GM10248 (cell line): ENCODE results near the gene SLC12A4.

Experiments used
- CTCF ChIA-PET: fragments of 300-600 bp; sonication (Branson Sonifier 250); formaldehyde crosslinking; extraction: SDS; loops from one replicate; lab custom pipeline; 2021; ENCODE audit warnings: antibody characterized with exemption; lab: Yijun Ruan, JAX
- POLR2A ChIA-PET: fragments of 350-650 bp; sonication (Branson Sonifier 250); formaldehyde crosslinking; extraction: SDS; loops from one replicate; lab custom pipeline; 2020; ENCODE audit warnings: antibody characterized with exemption; lab: Yijun Ruan, JAX
- DNase-seq: peaks from one replicate; pipeline ENCODE4 v3.0.0; 2012; ENCODE audit errors: extremely low spot score
- TF ChIP-seq, protein P1 (sequence below): IDR thresholded peaks from 2 replicates; pipeline ENCODE4 v1.5.1; 2012; ENCODE audit warnings: mild to moderate bottlenecking, low read depth; ENCODE audit errors: extremely low read depth, missing control alignments, control extremely low read depth

SLC12A4 gene

GRCh38 chr16:67893743-67894399, 74.6 kb downstream of the SLC12A4 start:
- POLR2A ChIA-PET = no interaction called here
- no peak for DNase-seq
- CTCF ChIA-PET = interaction anchor here (1.3 to 4.6 kb wide), 4 partner anchors 10 to 78 kb away, joined by 3 to 53 read pairs (median 7); partner anchors contain the start of gene NRN1L
- TF ChIP-seq, protein P1, sequence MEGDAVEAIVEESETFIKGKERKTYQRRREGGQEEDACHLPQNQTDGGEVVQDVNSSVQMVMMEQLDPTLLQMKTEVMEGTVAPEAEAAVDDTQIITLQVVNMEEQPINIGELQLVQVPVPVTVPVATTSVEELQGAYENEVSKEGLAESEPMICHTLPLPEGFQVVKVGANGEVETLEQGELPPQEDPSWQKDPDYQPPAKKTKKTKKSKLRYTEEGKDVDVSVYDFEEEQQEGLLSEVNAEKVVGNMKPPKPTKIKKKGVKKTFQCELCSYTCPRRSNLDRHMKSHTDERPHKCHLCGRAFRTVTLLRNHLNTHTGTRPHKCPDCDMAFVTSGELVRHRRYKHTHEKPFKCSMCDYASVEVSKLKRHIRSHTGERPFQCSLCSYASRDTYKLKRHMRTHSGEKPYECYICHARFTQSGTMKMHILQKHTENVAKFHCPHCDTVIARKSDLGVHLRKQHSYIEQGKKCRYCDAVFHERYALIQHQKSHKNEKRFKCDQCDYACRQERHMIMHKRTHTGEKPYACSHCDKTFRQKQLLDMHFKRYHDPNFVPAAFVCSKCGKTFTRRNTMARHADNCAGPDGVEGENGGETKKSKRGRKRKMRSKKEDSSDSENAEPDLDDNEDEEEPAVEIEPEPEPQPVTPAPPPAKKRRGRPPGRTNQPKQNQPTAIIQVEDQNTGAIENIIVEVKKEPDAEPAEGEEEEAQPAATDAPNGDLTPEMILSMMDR = no peak
